Naive thymus-derived CD8-positive, alpha-beta T cell (primary cell): ENCODE data around the gene RNU6-9. TPM values are rescaled to one million over a fixed set of nuclear protein-coding genes. Genes with fewer than 3 reads are reported as not detected.
"Not testable (repeated sequence)": the region's sequence is repeated elsewhere in the genome, so short reads cannot be mapped to it uniquely, and the experiment has no call there.

Source experiments
- ATAC-seq, 2 donors: fragments of 150-1000 bp; cut with Tn5 transposase in 1 of 2; sonication (Bioruptor Pico), chemical (Tn5 transposase) in 1 of 2; 1 replicate in 1 of 2; 2 replicates in 1 of 2; pipeline ENCODE4 v1.10.0; 2021; ENCODE audit warnings: mild to moderate bottlenecking in 2 of 2, moderate library complexity in 2 of 2
- POLR2A ChIA-PET: fragments of 350-600 bp; sonication (Branson Sonifier 250); formaldehyde crosslinking; loops from one replicate; lab custom pipeline; 2021; ENCODE audit warnings: antibody characterized with exemption; lab: Charles Lee
- DNase-seq, 10 donors: peaks; one replicate each; pipeline versions ENCODE4 v3.0.0 to v3.0.0-alpha.2; 2020 to 2022
- H3K27ac Mint-ChIP-seq, 10 donors: one replicate each; pipeline ENCODE4 v1.8.0; 2020 to 2022; ENCODE audit warnings: mild to moderate bottlenecking in 10 of 10, mixed read lengths in 10 of 10, moderate library complexity in 4 of 10, inconsistent platforms in 1 of 10
- H3K27me3 Mint-ChIP-seq, 5 donors: one replicate each; pipeline ENCODE4 v1.8.0; 2021 to 2022; ENCODE audit warnings: mixed read lengths in 5 of 5
- H3K36me3 Mint-ChIP-seq, 3 donors: one replicate each; pipeline ENCODE4 v1.8.0; 2020 to 2022; ENCODE audit warnings: mixed read lengths in 3 of 3, mild to moderate bottlenecking in 2 of 3, inconsistent platforms in 1 of 3
- H3K4me1 Mint-ChIP-seq, 4 donors: one replicate each; pipeline ENCODE4 v1.8.0; 2021 to 2022; ENCODE audit warnings: mixed read lengths in 4 of 4
- H3K4me3 Mint-ChIP-seq, 10 donors: one replicate each; pipeline ENCODE4 v1.8.0; 2020 to 2022; ENCODE audit warnings: mild to moderate bottlenecking in 10 of 10, mixed read lengths in 10 of 10, moderate library complexity in 6 of 10, inconsistent platforms in 1 of 10
- H3K9me3 Mint-ChIP-seq, 9 donors: one replicate each; pipeline ENCODE4 v1.8.0; 2020 to 2022; ENCODE audit warnings: mixed read lengths in 9 of 9, mild to moderate bottlenecking in 3 of 9, inconsistent platforms in 1 of 9, moderate library complexity in 1 of 9
- polyA plus RNA-seq, 3 donors: library from polyadenylated mRNA; unstranded; fragments of 300-500 nt; fragmentation: Illumina TruSeq; gene quantifications; one replicate each; pipeline ENCODE4 v1.2.3, GENCODE V29; 2021
- total RNA-seq, 8 experiments: library from RNA in 2 of 8; stranded (reverse) in 2 of 8; gene quantifications; one replicate each; pipeline ENCODE4 v1.2.3 and lab custom pipeline; 2021 to 2026

The RNU6-9 gene
- total and polyA plus RNA-seq, 5 experiments from 2014 or later, result not detected

GRCh38 chr19:853614-854220 lies 39.6 kb upstream of the RNU6-9 start:
- H3K4me3 Mint-ChIP-seq, H3K4me1 Mint-ChIP-seq, DNase-seq, ATAC-seq, POLR2A ChIA-PET, H3K9me3 Mint-ChIP-seq, H3K27ac Mint-ChIP-seq, H3K36me3 Mint-ChIP-seq: not testable (repeated sequence)
- H3K27me3 Mint-ChIP-seq, result peaks cover under 1 to 43% (median 1%) of the 10 kb centered on the region in 5 donors

DNA sequence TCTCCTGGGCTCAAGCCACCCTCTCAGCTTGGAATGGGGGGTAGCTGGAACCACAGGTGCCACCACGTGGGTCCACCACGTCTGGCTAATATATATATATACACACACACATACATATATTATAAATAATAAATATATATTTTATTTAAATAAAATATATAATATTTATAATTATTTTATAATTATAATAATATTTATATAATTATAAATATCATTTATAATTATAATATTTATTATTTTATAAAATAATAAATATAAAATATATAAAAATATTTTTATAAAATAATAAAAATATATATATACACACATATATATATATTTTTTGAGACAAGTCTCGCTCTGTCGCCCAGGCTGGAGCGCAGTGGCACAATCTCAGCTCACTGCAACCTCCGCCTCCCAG lies 38.7 kb upstream of the RNU6-9 start:
- H3K27me3 Mint-ChIP-seq, result peaks cover 0 to 37% (median 0%) of the 10 kb centered on the region in 5 donors
- no peaks in the 10 kb centered on the region for H3K9me3 Mint-ChIP-seq
- ATAC-seq, result no peak
- no peak for DNase-seq
- H3K27ac Mint-ChIP-seq, result no peak overlapping the region
- peaks cover 0 to 4% (median 2%) of the 10 kb centered on the region in 4 donors for H3K4me1 Mint-ChIP-seq
- H3K36me3 Mint-ChIP-seq, result no peaks in the 10 kb centered on the region
- POLR2A ChIA-PET, result interaction anchor here (0.7 kb wide), 1 partner anchor 30 kb away, joined by 3 read pairs; no protein-coding TSS in a partner anchor
- no peak overlapping the region for H3K4me3 Mint-ChIP-seq

DNA sequence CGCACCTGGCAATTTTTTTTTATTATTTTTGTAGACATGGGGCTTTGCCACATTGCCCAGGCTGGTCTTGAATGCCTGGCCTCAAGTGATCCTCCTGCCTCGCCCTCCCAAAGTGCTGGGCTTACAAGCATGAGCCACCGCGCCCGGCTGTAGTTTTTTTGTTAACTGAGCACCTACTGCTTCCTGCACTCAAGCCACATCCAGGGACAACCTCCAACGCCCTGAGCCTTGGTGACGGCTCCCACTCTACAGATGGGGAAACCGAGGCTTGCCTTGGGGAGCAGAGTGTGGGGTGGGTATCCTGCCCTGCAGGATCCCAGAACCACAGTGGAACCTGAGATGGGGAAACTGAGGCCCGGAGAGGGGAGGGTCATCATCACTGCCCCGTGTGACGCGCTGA lies 38.1 kb upstream of the RNU6-9 start:
- Mint-ChIP-seq H3K27ac (no peak overlapping the region), H3K4me3 (no peak overlapping the region), H3K4me1 (peaks cover 0 to 9% (median 2%) of the 10 kb centered on the region in 4 donors), H3K9me3 (no peaks in the 10 kb centered on the region), H3K27me3 (peaks cover 0 to 31% (median 0%) of the 10 kb centered on the region in 5 donors), H3K36me3 (no peaks in the 10 kb centered on the region)
- ATAC-seq (no peak), DNase-seq (no peak)
- POLR2A ChIA-PET, result no interaction called here

- DNase-seq, result no peak
- ATAC-seq, result no peak
- Mint-ChIP-seq H3K36me3 (no peaks in the 10 kb centered on the region), H3K4me1 (peaks cover 0 to 9% (median 2%) of the 10 kb centered on the region in 4 donors), H3K4me3 (no peak overlapping the region), H3K9me3 (no peaks in the 10 kb centered on the region), H3K27ac (no peak overlapping the region), H3K27me3 (peaks cover 0 to 27% (median 0%) of the 10 kb centered on the region in 5 donors)
- POLR2A ChIA-PET, result interaction anchor here (13.5 kb wide), 1 partner anchor 62 kb away, joined by 165 read pairs; the partner anchor contains the start of genes KISS1R and R3HDM4
Observed at GRCh38 chr19:855566-856120, 37.6 kb upstream of the RNU6-9 start.

- POLR2A ChIA-PET, result interaction anchor here (0.6 to 13.5 kb wide), 5 partner anchors 14 to 88 kb away, joined by 3 to 165 read pairs (median 5); partner anchors contain the start of genes KISS1R and R3HDM4
- H3K27me3 Mint-ChIP-seq, result peaks cover 0 to 13% (median 0%) of the 10 kb centered on the region in 5 donors
- no peaks in the 10 kb centered on the region for H3K36me3 Mint-ChIP-seq
- DNase-seq (no peak), ATAC-seq (no peak)
- H3K27ac Mint-ChIP-seq, result peak overlapping the region in 1 of 10 donors; percentile 43
- no peak overlapping the region for H3K4me3 Mint-ChIP-seq
- H3K4me1 Mint-ChIP-seq, result peaks cover 7 to 16% (median 10%) of the 10 kb centered on the region in 4 donors
- H3K9me3 Mint-ChIP-seq, result no peaks in the 10 kb centered on the region
Observed at GRCh38 chr19:858284-858683, 35.0 kb upstream of the RNU6-9 start.

GRCh38 chr19:858868-859843 lies 34.1 kb upstream of the RNU6-9 start, which contains the start of gene CFD:
CFD (plus strand) TSS chr19:859664; CDS start chr19:859690, 26 bp downstream.
- Mint-ChIP-seq H3K9me3 (no peaks in the 10 kb centered on the region), H3K4me1 (peaks cover 7 to 25% (median 16%) of the 10 kb centered on the region in 4 donors), H3K27me3 (peaks cover 0 to 13% (median 0%) of the 10 kb centered on the region in 5 donors), H3K4me3 (peak within 1 kb of the TSS in 9 of 10 donors; percentile 6 to 63 (median 41)), H3K36me3 (no peaks in the 10 kb centered on the region), H3K27ac (no peak within 1 kb of the TSS)
- ATAC-seq, result no peak
- DNase-seq, result no peak
- POLR2A ChIA-PET, result interaction anchor here (0.8 to 13.5 kb wide), 5 partner anchors 20 to 125 kb away, joined by 3 to 165 read pairs (median 6); partner anchors contain the start of genes KISS1R, R3HDM4 and WDR18

GRCh38 chr19:861141-861755 lies 32.0 kb upstream of the RNU6-9 start:
- Mint-ChIP-seq H3K36me3 (no peaks in the 10 kb centered on the region), H3K4me3 (peak overlapping the region in 2 of 10 donors; percentile 43 to 70), H3K9me3 (no peaks in the 10 kb centered on the region), H3K27ac (no peak overlapping the region), H3K4me1 (peaks cover 7 to 28% (median 18%) of the 10 kb centered on the region in 4 donors), H3K27me3 (peaks cover 0 to 11% (median 0%) of the 10 kb centered on the region in 5 donors)
- DNase-seq (no peak), ATAC-seq (no peak)
- POLR2A ChIA-PET, result interaction anchor here (0.6 to 13.5 kb wide), 6 partner anchors 12 to 218 kb away, joined by 3 to 165 read pairs (median 4); partner anchors contain the start of genes KISS1R, MED16, R3HDM4 and RNU6-9

DNA sequence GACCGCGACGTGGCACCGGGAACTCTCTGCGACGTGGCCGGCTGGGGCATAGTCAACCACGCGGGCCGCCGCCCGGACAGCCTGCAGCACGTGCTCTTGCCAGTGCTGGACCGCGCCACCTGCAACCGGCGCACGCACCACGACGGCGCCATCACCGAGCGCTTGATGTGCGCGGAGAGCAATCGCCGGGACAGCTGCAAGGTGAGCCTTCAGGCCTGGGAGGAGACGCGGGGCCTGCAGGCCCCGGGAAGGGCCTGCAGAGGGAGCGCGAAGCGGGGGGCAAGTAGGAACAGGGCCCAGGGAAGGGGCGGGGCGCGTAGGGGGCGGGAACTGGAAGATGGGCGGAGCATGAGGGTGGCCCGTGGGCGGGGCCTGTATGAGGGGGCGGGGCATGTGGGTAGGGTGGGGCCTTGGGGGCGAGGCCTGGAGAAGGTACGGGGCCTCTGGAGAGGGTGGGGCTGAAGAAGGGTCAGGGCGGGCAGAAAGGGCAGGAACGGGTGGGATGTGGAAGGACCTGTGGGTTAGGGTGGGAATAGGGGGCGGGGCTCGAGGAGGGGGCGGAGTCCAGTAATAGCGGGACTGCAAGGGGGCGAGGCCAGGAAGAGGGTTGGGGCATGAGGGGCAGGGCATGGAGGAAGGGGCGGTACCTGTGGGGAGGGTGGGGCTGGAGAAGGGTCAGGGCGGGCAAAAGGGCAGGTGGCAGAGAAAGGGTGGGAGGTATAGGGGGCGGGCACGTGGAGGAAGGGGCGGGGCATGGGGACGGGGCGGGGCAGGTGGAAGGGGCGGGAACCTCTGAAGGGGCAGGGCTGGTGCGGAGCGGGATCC lies 31.3 kb upstream of the RNU6-9 start:
- Mint-ChIP-seq H3K4me1 (peaks cover 7 to 28% (median 18%) of the 10 kb centered on the region in 4 donors), H3K27ac (peak overlapping the region in 1 of 10 donors; percentile 86), H3K9me3 (no peaks in the 10 kb centered on the region), H3K36me3 (no peaks in the 10 kb centered on the region), H3K27me3 (peaks cover 0 to 11% (median 0%) of the 10 kb centered on the region in 5 donors), H3K4me3 (peak overlapping the region in 7 of 10 donors; percentile 58 to 78 (median 69))
- POLR2A ChIA-PET, result interaction anchor here (0.6 to 13.5 kb wide), 11 partner anchors 31 to 407 kb away, joined by 3 to 165 read pairs (median 10); partner anchors contain the start of genes CIRBP, KISS1R, MED16 and R3HDM4
- peak; percentile 47 to 85 (median 63) for DNase-seq
- peak; percentile 10 to 49 for ATAC-seq

- H3K27ac Mint-ChIP-seq, result peak overlapping the region; percentile 52 to 90 (median 82)
- POLR2A ChIA-PET, result interaction anchor here (0.9 to 13.5 kb wide), 13 partner anchors 17 to 407 kb away, joined by 3 to 165 read pairs (median 9); partner anchors contain the start of genes CIRBP, KISS1R, MED16 and R3HDM4
Observed at GRCh38 chr19:862581-863314, 30.5 kb upstream of the RNU6-9 start.

DNA sequence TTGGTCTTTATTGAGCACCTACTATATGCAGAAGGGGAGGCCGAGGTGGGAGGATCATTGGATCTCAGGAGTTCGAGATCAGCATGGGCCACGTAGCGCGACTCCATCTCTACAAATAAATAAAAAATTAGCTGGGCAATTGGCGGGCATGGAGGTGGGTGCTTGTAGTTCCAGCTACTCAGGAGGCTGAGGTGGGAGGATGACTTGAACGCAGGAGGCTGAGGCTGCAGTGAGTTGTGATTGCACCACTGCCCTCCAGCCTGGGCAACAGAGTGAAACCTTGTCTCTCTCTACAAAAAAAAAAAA lies 30.0 kb upstream of the RNU6-9 start:
- peaks cover 0 to 5% (median 0%) of the 10 kb centered on the region in 5 donors for H3K27me3 Mint-ChIP-seq
- peaks cover 0 to 7% (median 0%) of the 10 kb centered on the region in 3 donors for H3K36me3 Mint-ChIP-seq
- no peaks in the 10 kb centered on the region for H3K9me3 Mint-ChIP-seq
- peaks cover 9 to 26% (median 19%) of the 10 kb centered on the region in 4 donors for H3K4me1 Mint-ChIP-seq
- ATAC-seq, result no peak
- DNase-seq, result no peak
- POLR2A ChIA-PET, result interaction anchor here (0.6 to 13.5 kb wide), 23 partner anchors 9 to 406 kb away, joined by 3 to 165 read pairs (median 5); partner anchors contain the start of genes CIRBP, KISS1R, MED16 and R3HDM4
- H3K4me3 Mint-ChIP-seq, result peak overlapping the region; percentile 60 to 85 (median 74)
- H3K27ac Mint-ChIP-seq, result peak overlapping the region in 9 of 10 donors; percentile 63 to 90 (median 81)

More at GRCh38 chr19:862581-863314, 30.5 kb upstream of the RNU6-9 start:
- peak; percentile 67 to 90 (median 80) for DNase-seq
- Mint-ChIP-seq H3K36me3 (peaks cover 0 to 6% (median 0%) of the 10 kb centered on the region in 3 donors), H3K4me3 (peak overlapping the region; percentile 64 to 85 (median 72)), H3K4me1 (peaks cover 9 to 26% (median 19%) of the 10 kb centered on the region in 4 donors), H3K9me3 (no peaks in the 10 kb centered on the region), H3K27me3 (peaks cover 0 to 8% (median 0%) of the 10 kb centered on the region in 5 donors)
- peak; percentile 47 to 68 for ATAC-seq
